Activated CD4-positive, alpha-beta T cell treated with anti-CD3 and anti-CD28 coated beads for 36 hours (primary cell): ENCODE data around the gene FBXO8. TPM values are rescaled to one million over a fixed set of nuclear protein-coding genes. Genes with fewer than 3 reads are reported as not detected.

Source experiments
- ATAC-seq: fragments of 200-7000 bp; cut with Tn5 transposase; one replicate; pipeline ENCODE4 v1.10.0; 2021; ENCODE audit warnings: mild to moderate bottlenecking, moderate library complexity
- CTCF ChIA-PET: fragments of 350-600 bp; sonication (Branson Sonifier 250); formaldehyde crosslinking; loops from one replicate; lab custom pipeline; 2021; ENCODE audit warnings: antibody characterized with exemption; lab: Charles Lee
- POLR2A ChIA-PET: fragments of 350-600 bp; sonication (Branson Sonifier 250); formaldehyde crosslinking; loops from one replicate; lab custom pipeline; 2021; ENCODE audit warnings: antibody characterized with exemption, inconsistent platforms; lab: Charles Lee
- DNase-seq: peaks from one replicate; pipeline ENCODE4 v3.0.0-alpha.2; 2020
- H3K27ac Mint-ChIP-seq: one replicate; pipeline ENCODE4 v1.8.0; 2021; ENCODE audit warnings: mixed read lengths
- H3K27me3 Mint-ChIP-seq: one replicate; pipeline ENCODE4 v1.8.0; 2021; ENCODE audit warnings: mixed read lengths
- H3K36me3 Mint-ChIP-seq: one replicate; pipeline ENCODE4 v1.8.0; 2021; ENCODE audit warnings: low read depth, mixed read lengths
- H3K4me1 Mint-ChIP-seq: one replicate; pipeline ENCODE4 v1.8.0; 2021; ENCODE audit warnings: mixed read lengths
- H3K4me3 Mint-ChIP-seq: one replicate; pipeline ENCODE4 v1.8.0; 2021; ENCODE audit warnings: mild to moderate bottlenecking, moderate library complexity, mixed read lengths
- H3K9me3 Mint-ChIP-seq: one replicate; pipeline ENCODE4 v1.8.0; 2021; ENCODE audit warnings: low read depth, mixed read lengths
- intact Hi-C, 2 experiments: fragments of 100-400 bp; cut with DNase I in 1 of 2; cut with micrococcal nuclease in 1 of 2; formaldehyde crosslinking; loops; one replicate each; pipeline versions ENCODE4 v1.14.2 to v1.15.1; 2022 to 2024; cut with DNase I, micrococcal nuclease
- total RNA-seq, 2 experiments: library from RNA; stranded (reverse); gene quantifications; one replicate each; pipeline ENCODE4 v1.2.3, GENCODE V29; 2021

The FBXO8 gene
- total RNA-seq, 2 experiments from 2014 or later: 17.7 to 18.9 TPM

DNA sequence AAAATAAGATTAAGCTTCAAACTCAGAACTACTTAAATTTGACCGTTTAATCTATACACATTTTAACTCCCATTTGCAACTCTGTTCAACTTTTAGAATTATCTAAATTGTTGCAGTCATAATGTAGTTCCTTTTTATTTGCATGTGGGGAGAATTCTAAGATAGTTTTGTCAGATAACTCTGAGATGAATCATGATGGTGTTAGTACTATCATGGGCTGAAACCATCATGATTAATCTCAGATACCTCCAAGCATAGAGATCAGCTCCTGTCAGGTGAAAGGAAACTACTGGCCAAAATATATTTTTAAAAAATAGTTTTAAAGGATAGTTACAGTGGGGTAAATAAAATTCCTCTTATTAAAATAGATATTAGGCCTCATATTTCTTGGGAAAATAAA lies 39.0 kb downstream of the FBXO8 start:
- ChIA-PET CTCF (interaction anchor here (1.3 kb wide), 1 partner anchor 15 kb away, joined by 3 read pairs; no protein-coding TSS in a partner anchor), POLR2A (no interaction called here)
- H3K4me3 Mint-ChIP-seq: no peak overlapping the region
- no peaks in the 10 kb centered on the region for H3K27me3 Mint-ChIP-seq
- no peaks in the 10 kb centered on the region for H3K36me3 Mint-ChIP-seq
- H3K9me3 Mint-ChIP-seq: no peaks in the 10 kb centered on the region
- no peak for DNase-seq
- H3K27ac Mint-ChIP-seq: no peak overlapping the region
- no peak for ATAC-seq
- intact Hi-C loops: no loop called here
- H3K4me1 Mint-ChIP-seq: no peaks in the 10 kb centered on the region

DNA sequence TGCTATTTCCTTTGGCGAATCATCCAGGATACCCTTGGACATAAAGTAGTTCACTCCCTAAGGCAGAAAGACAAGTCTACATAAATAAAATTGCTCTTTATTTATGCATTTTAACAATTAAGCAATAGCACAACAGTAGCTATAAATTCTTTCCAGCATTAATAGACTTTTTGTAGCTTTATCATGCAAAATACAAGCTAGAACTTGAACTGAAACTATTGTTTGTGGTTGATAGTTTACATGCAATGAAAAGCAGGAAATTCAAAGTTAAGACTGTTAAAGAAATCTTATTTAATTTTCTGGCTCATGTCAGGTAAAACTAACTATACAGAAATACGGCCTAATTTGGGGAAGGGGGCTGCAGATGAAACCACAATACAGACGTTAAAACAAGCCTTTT lies 42.3 kb downstream of the FBXO8 start:
- Mint-ChIP-seq H3K27me3 (no peaks in the 10 kb centered on the region), H3K9me3 (no peaks in the 10 kb centered on the region), H3K4me1 (no peaks in the 10 kb centered on the region), H3K27ac (no peak overlapping the region), H3K4me3 (no peak overlapping the region), H3K36me3 (peaks cover 6% of the 10 kb centered on the region)
- intact Hi-C loops: no loop called here
- DNase-seq: no peak
- ChIA-PET CTCF (no interaction called here), POLR2A (no interaction called here)
- no peak for ATAC-seq

DNA sequence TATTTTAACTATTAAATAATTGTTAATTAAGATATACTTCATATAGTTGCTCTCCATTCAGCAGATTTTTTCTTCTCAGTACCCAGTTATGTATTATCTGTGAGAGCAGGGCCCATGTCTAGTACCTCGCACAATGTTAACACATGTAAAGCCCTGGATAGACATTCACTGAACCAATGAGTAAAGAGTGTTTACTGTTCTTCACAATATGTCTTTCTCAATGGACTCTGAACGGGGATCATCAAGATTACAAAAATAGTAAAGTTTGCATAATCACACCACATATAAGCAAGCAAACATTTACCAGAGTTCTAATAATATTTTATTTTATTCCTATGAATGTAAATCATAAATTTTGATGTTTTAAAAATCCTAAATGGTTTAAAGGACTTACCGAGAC lies 47.1 kb downstream of the FBXO8 start:
- Mint-ChIP-seq H3K4me1 (no peaks in the 10 kb centered on the region), H3K36me3 (peaks cover 6% of the 10 kb centered on the region), H3K9me3 (no peaks in the 10 kb centered on the region), H3K27me3 (no peaks in the 10 kb centered on the region), H3K27ac (no peak overlapping the region), H3K4me3 (no peak overlapping the region)
- DNase-seq (no peak), ATAC-seq (no peak)
- intact Hi-C loops: no loop called here
- CTCF ChIA-PET: no interaction called here
- POLR2A ChIA-PET: no interaction called here

GRCh38 chr4:174230680-174231079 lies 52.8 kb downstream of the FBXO8 start:
- Mint-ChIP-seq H3K27me3 (peaks cover 13% of the 10 kb centered on the region), H3K27ac (no peak overlapping the region), H3K4me1 (no peaks in the 10 kb centered on the region), H3K36me3 (no peaks in the 10 kb centered on the region), H3K9me3 (no peaks in the 10 kb centered on the region), H3K4me3 (no peak overlapping the region)
- DNase-seq: no peak
- POLR2A ChIA-PET: no interaction called here
- intact Hi-C loops: no loop called here
- ATAC-seq: no peak
- CTCF ChIA-PET: interaction anchor here (0.6 kb wide), 1 partner anchor 39 kb away, joined by 3 read pairs; no protein-coding TSS in a partner anchor

GRCh38 chr4:174230148-174230547 lies 53.3 kb downstream of the FBXO8 start:
- Mint-ChIP-seq H3K4me3 (no peak overlapping the region), H3K27me3 (peaks cover 18% of the 10 kb centered on the region), H3K36me3 (no peaks in the 10 kb centered on the region), H3K9me3 (no peaks in the 10 kb centered on the region), H3K4me1 (no peaks in the 10 kb centered on the region), H3K27ac (no peak overlapping the region)
- DNase-seq: no peak
- ATAC-seq: no peak
- intact Hi-C loops: no loop called here
- ChIA-PET POLR2A (no interaction called here), CTCF (interaction anchor here (0.6 to 1.7 kb wide), 3 partner anchors 9 to 40 kb away, joined by 3 to 5 read pairs (median 3); no protein-coding TSS in a partner anchor)

DNA sequence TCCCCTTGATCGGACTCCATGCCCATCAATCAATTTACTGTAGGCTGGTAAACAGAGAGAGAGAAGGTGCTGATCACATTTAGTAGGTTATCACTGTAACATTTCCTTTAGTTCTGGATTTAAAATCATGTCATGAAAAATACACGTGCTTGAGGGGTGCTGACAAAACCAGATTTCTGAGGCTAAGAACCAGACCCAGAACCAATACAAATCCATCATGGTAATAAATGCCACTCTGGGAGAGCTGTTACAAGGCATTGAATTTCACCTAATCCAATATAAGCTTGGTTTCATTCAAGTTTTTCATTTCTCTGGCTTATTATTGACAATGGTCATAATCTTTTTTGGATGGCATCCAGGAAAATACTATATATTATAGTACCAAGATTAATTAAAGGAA lies 54.5 kb downstream of the FBXO8 start:
- DNase-seq (no peak), ATAC-seq (no peak)
- no peaks in the 10 kb centered on the region for H3K4me1 Mint-ChIP-seq
- no peaks in the 10 kb centered on the region for H3K9me3 Mint-ChIP-seq
- H3K36me3 Mint-ChIP-seq: no peaks in the 10 kb centered on the region
- CTCF ChIA-PET: interaction anchor here (0.6 to 1.7 kb wide), 2 partner anchors 8 to 48 kb away, joined by 3 to 5 read pairs; no protein-coding TSS in a partner anchor
- no peak overlapping the region for H3K27ac Mint-ChIP-seq
- peaks cover 19% of the 10 kb centered on the region for H3K27me3 Mint-ChIP-seq
- H3K4me3 Mint-ChIP-seq: no peak overlapping the region
- intact Hi-C loops: no loop called here
- POLR2A ChIA-PET: no interaction called here

DNA sequence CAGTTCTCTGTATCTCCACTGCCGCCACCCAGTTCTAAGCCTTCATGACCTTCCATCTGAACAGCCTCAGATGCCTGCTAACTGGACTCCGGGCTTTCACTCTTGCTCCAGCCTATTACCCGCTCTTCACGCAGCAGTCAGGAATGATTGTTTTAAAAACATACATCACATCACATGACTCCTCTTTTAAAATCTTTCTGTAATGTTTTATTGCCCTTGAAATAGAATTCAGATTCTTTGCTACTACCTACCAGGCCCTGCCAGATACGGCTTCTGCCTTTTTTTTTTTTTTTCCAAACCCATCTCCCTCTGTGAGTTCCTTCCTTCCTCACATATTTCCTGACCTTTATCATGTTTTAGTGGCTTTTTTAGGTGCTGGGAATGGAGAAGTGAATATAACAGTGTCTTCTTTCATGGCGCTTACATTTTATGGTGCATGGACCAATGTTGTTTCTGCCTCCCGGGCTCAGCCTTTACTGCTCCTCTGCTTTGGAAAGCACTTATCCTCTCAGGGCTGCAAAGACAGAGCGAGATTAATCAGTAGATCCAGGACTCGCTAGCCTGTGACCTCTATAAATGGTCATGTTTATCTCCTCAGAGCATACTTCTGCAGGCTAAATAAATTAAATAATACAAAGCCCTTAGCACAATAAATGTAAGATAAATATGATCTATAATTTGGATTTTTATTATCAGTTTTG lies 58.0 kb downstream of the FBXO8 start:
- CTCF ChIA-PET: no interaction called here
- no peak for DNase-seq
- intact Hi-C loops: no loop called here
- no peak overlapping the region for H3K27ac Mint-ChIP-seq
- no peaks in the 10 kb centered on the region for H3K9me3 Mint-ChIP-seq
- POLR2A ChIA-PET: no interaction called here
- H3K4me3 Mint-ChIP-seq: no peak overlapping the region
- H3K27me3 Mint-ChIP-seq: peaks cover 28% of the 10 kb centered on the region
- no peaks in the 10 kb centered on the region for H3K36me3 Mint-ChIP-seq
- no peaks in the 10 kb centered on the region for H3K4me1 Mint-ChIP-seq
- no peak for ATAC-seq

- Mint-ChIP-seq H3K4me3 (no peak overlapping the region), H3K4me1 (no peaks in the 10 kb centered on the region), H3K27me3 (peaks cover 31% of the 10 kb centered on the region), H3K27ac (no peak overlapping the region), H3K9me3 (no peaks in the 10 kb centered on the region), H3K36me3 (no peaks in the 10 kb centered on the region)
- ATAC-seq: no peak
- intact Hi-C loops: loop anchor here in 1 of 2 experiments (5.0 kb wide), 1 partner anchor 408 kb away; no protein-coding TSS in a partner anchor
- no peak for DNase-seq
- ChIA-PET CTCF (no interaction called here), POLR2A (no interaction called here)
These were observed 58.9 kb downstream of the FBXO8 start for GRCh38 chr4:174224550-174224949.

DNA sequence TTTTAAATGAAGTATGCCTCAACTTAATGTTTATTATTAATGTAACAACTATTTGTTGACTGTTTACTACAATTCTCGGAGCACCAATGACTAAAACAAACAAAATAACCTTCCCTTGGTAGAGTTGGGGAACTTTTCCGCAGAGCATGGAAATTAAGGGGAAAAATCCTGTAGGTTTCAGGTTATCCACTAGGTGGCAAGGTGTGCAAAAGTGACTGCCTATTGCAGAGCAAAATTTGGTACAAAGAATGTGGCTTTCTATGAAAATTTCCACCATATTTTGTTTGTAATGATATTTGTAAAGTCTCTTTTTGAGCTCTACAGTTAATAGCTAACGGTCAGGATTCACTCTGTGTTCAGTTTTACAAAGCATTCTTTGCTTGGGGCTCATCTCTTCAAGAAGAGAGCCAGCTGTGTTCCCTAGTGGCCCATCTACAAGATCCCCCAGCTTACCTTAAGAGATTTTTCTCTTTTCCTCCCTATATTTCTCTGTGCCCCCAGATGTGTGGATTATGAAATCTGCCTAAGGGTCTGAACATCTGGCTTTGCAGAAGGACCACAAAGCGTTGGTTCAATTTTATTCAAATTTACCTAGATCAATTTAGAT lies 61.1 kb downstream of the FBXO8 start:
- Mint-ChIP-seq H3K27ac (no peak overlapping the region), H3K36me3 (no peaks in the 10 kb centered on the region), H3K27me3 (peaks cover 41% of the 10 kb centered on the region), H3K4me1 (peaks cover 8% of the 10 kb centered on the region), H3K4me3 (no peak overlapping the region), H3K9me3 (no peaks in the 10 kb centered on the region)
- ChIA-PET POLR2A (no interaction called here), CTCF (interaction anchor here (0.6 to 2.2 kb wide), 6 partner anchors 40 to 716 kb away, joined by 3 to 10 read pairs (median 4); no protein-coding TSS in a partner anchor)
- DNase-seq (no peak), ATAC-seq (peak; percentile 64)
- intact Hi-C loops: loop anchor here (1.0 to 5.0 kb wide), 2 partner anchors 97 to 410 kb away; no protein-coding TSS in a partner anchor

DNA sequence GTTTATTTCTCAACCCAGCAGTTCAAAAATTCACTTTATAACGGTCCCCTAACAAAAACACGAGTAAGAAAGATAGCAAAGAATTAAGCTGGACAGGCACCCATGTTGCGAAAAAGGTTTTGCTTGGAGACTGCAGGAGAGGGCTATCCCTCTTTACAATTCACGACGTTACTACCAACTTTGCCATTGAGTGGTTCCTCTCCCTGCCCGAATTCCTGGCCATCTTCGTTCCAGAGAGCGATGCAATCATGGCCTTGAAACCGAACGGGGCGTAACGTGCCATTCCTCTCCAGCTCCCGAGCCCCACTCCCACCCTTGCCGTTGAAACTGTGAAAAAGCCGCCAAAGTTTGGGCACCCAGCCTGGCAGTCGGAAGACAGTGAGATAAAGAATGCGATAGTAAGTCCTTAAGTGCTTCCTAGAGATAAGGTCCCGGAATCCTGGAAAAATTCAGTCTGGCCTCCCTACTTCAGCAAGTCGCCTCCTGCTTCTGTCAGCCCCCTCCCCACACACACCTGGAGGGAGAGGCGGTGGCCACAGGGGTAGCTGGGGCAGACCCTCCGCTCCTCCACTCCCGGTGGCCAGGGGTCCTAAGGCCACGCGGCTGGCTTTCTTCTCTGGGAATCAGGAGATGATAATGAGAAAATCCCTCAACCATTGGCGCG lies 65.2 kb downstream of the FBXO8 start:
- H3K4me3 Mint-ChIP-seq: no peak overlapping the region
- CTCF ChIA-PET: no interaction called here
- H3K9me3 Mint-ChIP-seq: no peaks in the 10 kb centered on the region
- POLR2A ChIA-PET: no interaction called here
- no peak for DNase-seq
- peaks cover 37% of the 10 kb centered on the region for H3K4me1 Mint-ChIP-seq
- no peak overlapping the region for H3K27ac Mint-ChIP-seq
- ATAC-seq: no peak
- intact Hi-C loops: loop anchor here in 1 of 2 experiments (10.0 kb wide), 1 partner anchor 307 kb away; the partner anchor contains the start of gene HPGD
- no peaks in the 10 kb centered on the region for H3K36me3 Mint-ChIP-seq
- peaks cover 63% of the 10 kb centered on the region for H3K27me3 Mint-ChIP-seq

DNA sequence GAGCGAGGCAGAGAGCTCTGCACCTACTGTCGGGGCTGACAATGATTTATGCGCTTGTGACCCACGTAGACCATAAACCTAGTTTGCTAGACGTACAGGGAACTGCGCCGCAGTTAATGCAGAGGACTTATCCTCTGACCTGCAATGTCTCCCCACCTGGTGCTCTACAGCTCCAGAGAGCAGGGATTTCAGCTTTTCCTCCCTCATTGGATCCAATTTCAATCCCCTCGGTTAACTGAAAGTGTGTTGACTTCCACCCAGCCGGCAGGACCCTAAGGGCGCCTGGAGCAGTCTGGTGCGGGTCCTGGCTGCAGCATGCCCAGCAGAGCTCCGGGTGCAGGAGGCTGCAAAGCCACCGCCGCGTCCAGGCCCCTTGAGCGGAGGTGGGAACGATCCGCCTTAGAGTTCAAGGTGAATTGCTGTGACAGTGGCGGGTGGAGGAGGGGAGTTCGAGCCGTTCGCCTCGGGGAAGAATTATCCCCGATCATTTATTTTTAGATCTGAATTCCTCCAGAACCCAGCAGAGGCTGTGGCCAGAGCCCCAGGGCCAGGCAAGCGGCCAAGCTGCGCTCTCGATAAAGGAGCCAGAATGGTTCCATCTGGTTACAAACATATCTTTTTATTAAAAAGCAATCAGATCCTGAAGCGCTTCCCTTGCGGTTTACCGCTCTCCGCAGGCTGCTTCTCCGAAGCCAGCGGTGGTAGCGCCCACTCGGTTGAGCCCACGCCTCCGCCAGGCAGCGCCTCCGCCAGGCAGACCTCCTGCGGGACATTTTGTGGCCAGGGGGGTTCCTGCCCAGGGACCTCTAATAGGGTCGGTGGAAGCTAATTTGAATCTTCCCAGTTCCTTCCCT lies 66.0 kb downstream of the FBXO8 start:
- DNase-seq: peak; percentile 27
- no peaks in the 10 kb centered on the region for H3K36me3 Mint-ChIP-seq
- ATAC-seq: no peak
- H3K27ac Mint-ChIP-seq: no peak overlapping the region
- H3K27me3 Mint-ChIP-seq: peaks cover 71% of the 10 kb centered on the region
- CTCF ChIA-PET: interaction anchor here (0.6 to 1.0 kb wide), 2 partner anchors 15 to 74 kb away, joined by 3 read pairs; no protein-coding TSS in a partner anchor
- intact Hi-C loops: loop anchor here in 1 of 2 experiments (10.0 kb wide), 1 partner anchor 307 kb away; the partner anchor contains the start of gene HPGD
- no peaks in the 10 kb centered on the region for H3K9me3 Mint-ChIP-seq
- peak overlapping the region; percentile 26 for H3K4me3 Mint-ChIP-seq
- POLR2A ChIA-PET: no interaction called here
- peaks cover 37% of the 10 kb centered on the region for H3K4me1 Mint-ChIP-seq
